ENCODE data around the gene PYDC1. TPM values are rescaled to one million over a fixed set of nuclear protein-coding genes. Genes with fewer than 3 reads are reported as not detected.
"Not testable (repeated sequence)": the region's sequence is repeated elsewhere in the genome, so short reads cannot be mapped to it uniquely, and the experiment has no call there.

The PYDC1 gene
- total RNA-seq, 3 donors from 2014 or later: not detected

GRCh38 chr16:31248344-31248743, 31.4 kb upstream of the PYDC1 start:
- DNase-seq (ENCODE audit: low spot score in 2 of 2): no peak
- intact Hi-C loops (cut with DNase I; ENCODE audit: low total_unique reads): no loop called here
- Histone ChIP-seq H3K27ac (no peak overlapping the region), H3K9me3 (no peaks in the 10 kb centered on the region), H3K36me3 (no peaks in the 10 kb centered on the region), H3K27me3 (no peaks in the 10 kb centered on the region), H3K4me3 (no peak overlapping the region), H3K4me1 (no peaks in the 10 kb centered on the region)
- TF ChIP-seq POLR2A (IDR thresholded peaks at IDR 0.05) (no peak), POLR2AphosphoS5 (IDR thresholded peaks at IDR 0.05) (no peak), CTCF (IDR thresholded peaks at IDR 0.05) (no peak)

GRCh38 chr16:31246296-31246695, 29.4 kb upstream of the PYDC1 start:
- no peaks in the 10 kb centered on the region for H3K27me3 ChIP-seq
- H3K9me3 ChIP-seq: no peaks in the 10 kb centered on the region
- no peak for TF ChIP-seq POLR2A (IDR thresholded peaks at IDR 0.05)

GRCh38 chr16:31245598-31245997, 28.7 kb upstream of the PYDC1 start:
- H3K27ac ChIP-seq; H3K27me3 ChIP-seq; intact Hi-C loops (cut with DNase I; ENCODE audit: low total_unique reads); H3K4me1 ChIP-seq; H3K36me3 ChIP-seq; H3K4me3 ChIP-seq; DNase-seq (ENCODE audit: low spot score in 2 of 2); H3K9me3 ChIP-seq: not testable (repeated sequence)

More at GRCh38 chr16:31246296-31246695, 29.4 kb upstream of the PYDC1 start:
- no peaks in the 10 kb centered on the region for H3K4me1 ChIP-seq
- DNase-seq (ENCODE audit: low spot score in 2 of 2): no peak
- no peak overlapping the region for H3K4me3 ChIP-seq
- intact Hi-C loops (cut with DNase I; ENCODE audit: low total_unique reads): no loop called here
- no peaks in the 10 kb centered on the region for H3K36me3 ChIP-seq
- no peak overlapping the region for H3K27ac ChIP-seq

GRCh38 chr16:31243734-31244670, 27.1 kb upstream of the PYDC1 start:
- no peak for DNase-seq (ENCODE audit: low spot score in 2 of 2)
- H3K9me3 ChIP-seq: no peaks in the 10 kb centered on the region
- no peaks in the 10 kb centered on the region for H3K27me3 ChIP-seq
- intact Hi-C loops (cut with DNase I; ENCODE audit: low total_unique reads): no loop called here
- H3K4me1 ChIP-seq: no peaks in the 10 kb centered on the region
- TF ChIP-seq POLR2AphosphoS5 (IDR thresholded peaks at IDR 0.05) (no peak), POLR2A (IDR thresholded peaks at IDR 0.05) (no peak), CTCF (IDR thresholded peaks at IDR 0.05) (no peak)
- H3K27ac ChIP-seq: no peak overlapping the region
- H3K4me3 ChIP-seq: no peak overlapping the region
- no peaks in the 10 kb centered on the region for H3K36me3 ChIP-seq

- no peaks in the 10 kb centered on the region for H3K4me1 ChIP-seq
- DNase-seq (ENCODE audit: low spot score in 2 of 2): peak in 1 of 2 donors; percentile 21
- H3K27ac ChIP-seq: no peak overlapping the region
- no peaks in the 10 kb centered on the region for H3K36me3 ChIP-seq
- H3K4me3 ChIP-seq: no peak overlapping the region
- H3K9me3 ChIP-seq: no peaks in the 10 kb centered on the region
- intact Hi-C loops (cut with DNase I; ENCODE audit: low total_unique reads): no loop called here
- no peak for TF ChIP-seq CTCF (IDR thresholded peaks at IDR 0.05)
- H3K27me3 ChIP-seq: no peaks in the 10 kb centered on the region
Observed at GRCh38 chr16:31242206-31242605, 25.3 kb upstream of the PYDC1 start.

GRCh38 chr16:31238041-31238440, 21.1 kb upstream of the PYDC1 start:
- no peak for DNase-seq (ENCODE audit: low spot score in 2 of 2)
- Histone ChIP-seq H3K9me3 (peaks cover 0 to 5% of the 10 kb centered on the region in 2 donors), H3K27me3 (no peaks in the 10 kb centered on the region), H3K4me1 (no peaks in the 10 kb centered on the region), H3K27ac (no peak overlapping the region), H3K36me3 (no peaks in the 10 kb centered on the region), H3K4me3 (no peak overlapping the region)
- TF ChIP-seq POLR2A (IDR thresholded peaks at IDR 0.05): no peak
- no peak for TF ChIP-seq CTCF (IDR thresholded peaks at IDR 0.05)
- TF ChIP-seq POLR2AphosphoS5 (IDR thresholded peaks at IDR 0.05): no peak
- intact Hi-C loops (cut with DNase I; ENCODE audit: low total_unique reads): no loop called here

Measured in breast epithelium (tissue), 4 donors.